Prostate gland (tissue), 2 donors: ENCODE measurements around the gene PLEKHM3. TPM values are rescaled to one million over a fixed set of nuclear protein-coding genes. Genes with fewer than 3 reads are reported as not detected.
A peak's percentile ranks its signal among the peaks of the same experiment; 100 is the strongest.
"Not testable (repeated sequence)": the region's sequence is repeated elsewhere in the genome, so short reads cannot be mapped to it uniquely, and the experiment has no call there.

Experiments used
- DNase-seq: peaks from one replicate; pipeline ENCODE4 v3.0.0-alpha.2; 2019; ENCODE audit warnings: low spot score
- H3K27ac ChIP-seq, 2 donors: fragments of 200-600 bp; sonication (generic); 2 replicates each; pipeline ENCODE4 v1.5.1; 2017 to 2019
- H3K27me3 ChIP-seq: fragments of 200-600 bp; sonication (generic); replicated peaks from 2 replicates; pipeline ENCODE4 v1.5.1; 2019; ENCODE audit not compliant: insufficient read depth
- H3K36me3 ChIP-seq, 2 donors: fragments of 200-600 bp; sonication (generic); 1 replicate in 1 of 2; 2 replicates in 1 of 2; pipeline versions ENCODE4 v1.5.1 to v1.8.1; 2017 to 2019
- H3K4me1 ChIP-seq: fragments of 200-600 bp; sonication (generic); replicated peaks from 2 replicates; pipeline ENCODE4 v1.5.1; 2019
- H3K4me3 ChIP-seq, 2 donors: fragments of 200-600 bp; sonication (generic); 2 replicates each; pipeline ENCODE4 v1.5.1; 2017 to 2019
- H3K9me3 ChIP-seq: fragments of 200-600 bp; sonication (generic); 2 replicates; pipeline ENCODE4 v1.5.1; 2017
- POLR2A ChIP-seq: fragments of 450-650 bp; IDR thresholded peaks from one replicate; pipeline ENCODE4 v1.6.1; 2016; ENCODE audit warnings: antibody characterized with exemption, mild to moderate bottlenecking
- POLR2AphosphoS5 ChIP-seq: sonication (generic); formaldehyde crosslinking; IDR thresholded peaks from one replicate; pipeline ENCODE4 v1.6.1; 2017; ENCODE audit warnings: antibody characterized with exemption
- whole genome bisulfite sequencing: methylation state at CpG from one replicate; pipeline ENCODE4 v1.1.5; 2018; 5-methylcytosine and 5-hydroxymethylcytosine counted together
- intact Hi-C: fragments of 100-400 bp; cut with DNase I; formaldehyde crosslinking; loops from one replicate; pipeline ENCODE4 v1.14.2; 2022
- total RNA-seq, 2 donors: library from RNA; depleted of rRNA; stranded (reverse); fragments of >200 nt; gene quantifications; one replicate each; pipeline ENCODE4 v1.1.0, GENCODE V29; 2016
- TF ChIP-seq, protein P1 (sequence below), 4 experiments: fragments of 200-600 bp in 2 of 4; fragments of 450-650 bp in 2 of 4; sonication (generic) in 2 of 4; IDR thresholded peaks; 1 replicate in 3 of 4; 2 replicates in 1 of 4; pipeline ENCODE4 v1.5.1; 2016 to 2019; ENCODE audit warnings: antibody characterized with exemption in 4 of 4, mild to moderate bottlenecking in 2 of 4, moderate library complexity in 2 of 4

The PLEKHM3 gene
- total RNA-seq, 2 donors from 2014 or later = 17.0 to 28.6 TPM

DNA sequence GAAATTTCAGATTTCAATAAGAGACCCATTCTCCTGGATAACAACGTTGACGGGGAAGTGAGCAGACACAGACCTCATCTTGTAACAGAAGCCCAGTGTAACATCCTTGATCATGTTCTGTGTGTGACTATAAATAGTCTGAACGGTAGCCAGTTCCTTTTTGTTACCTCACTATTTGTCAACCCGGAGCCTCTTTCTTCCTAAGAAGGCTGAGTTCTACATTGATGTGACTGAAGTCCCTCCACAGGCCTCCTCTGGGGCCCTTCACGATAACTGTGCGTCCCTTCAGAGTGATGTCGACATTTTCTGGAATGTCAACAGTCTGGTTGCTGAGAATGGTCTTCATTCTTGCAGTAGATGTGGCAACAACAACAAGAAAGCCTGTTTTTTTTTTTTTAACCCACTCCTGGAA, 6.3 kb upstream of the PLEKHM3 start:
- no peaks in the 10 kb centered on the region for H3K4me1 ChIP-seq
- H3K27ac ChIP-seq = peak overlapping the region in 1 of 2 donors; percentile 25
- no peaks in the 10 kb centered on the region for H3K9me3 ChIP-seq
- TF ChIP-seq POLR2A (no peak), POLR2AphosphoS5 (peak; percentile 56)
- no peaks in the 10 kb centered on the region for H3K36me3 ChIP-seq
- DNase-seq = peak; percentile 37
- no peak overlapping the region for H3K4me3 ChIP-seq
- H3K27me3 ChIP-seq = no peaks in the 10 kb centered on the region
- intact Hi-C loops = no loop called here
- 34% methylated on average over 7 of the region's 7 CpGs for WGBS

- Histone ChIP-seq H3K36me3 (no peaks in the 10 kb centered on the region), H3K27me3 (no peaks in the 10 kb centered on the region), H3K9me3 (no peaks in the 10 kb centered on the region), H3K4me3 (peak overlapping the region; percentile 54 to 62), H3K27ac (peak overlapping the region; percentile 60 to 73), H3K4me1 (no peaks in the 10 kb centered on the region)
- intact Hi-C loops = loop anchor here (2.0 kb wide), 1 partner anchor 255 kb away; no protein-coding TSS in a partner anchor
- no peak for TF ChIP-seq POLR2AphosphoS5
- TF ChIP-seq, protein P1, sequence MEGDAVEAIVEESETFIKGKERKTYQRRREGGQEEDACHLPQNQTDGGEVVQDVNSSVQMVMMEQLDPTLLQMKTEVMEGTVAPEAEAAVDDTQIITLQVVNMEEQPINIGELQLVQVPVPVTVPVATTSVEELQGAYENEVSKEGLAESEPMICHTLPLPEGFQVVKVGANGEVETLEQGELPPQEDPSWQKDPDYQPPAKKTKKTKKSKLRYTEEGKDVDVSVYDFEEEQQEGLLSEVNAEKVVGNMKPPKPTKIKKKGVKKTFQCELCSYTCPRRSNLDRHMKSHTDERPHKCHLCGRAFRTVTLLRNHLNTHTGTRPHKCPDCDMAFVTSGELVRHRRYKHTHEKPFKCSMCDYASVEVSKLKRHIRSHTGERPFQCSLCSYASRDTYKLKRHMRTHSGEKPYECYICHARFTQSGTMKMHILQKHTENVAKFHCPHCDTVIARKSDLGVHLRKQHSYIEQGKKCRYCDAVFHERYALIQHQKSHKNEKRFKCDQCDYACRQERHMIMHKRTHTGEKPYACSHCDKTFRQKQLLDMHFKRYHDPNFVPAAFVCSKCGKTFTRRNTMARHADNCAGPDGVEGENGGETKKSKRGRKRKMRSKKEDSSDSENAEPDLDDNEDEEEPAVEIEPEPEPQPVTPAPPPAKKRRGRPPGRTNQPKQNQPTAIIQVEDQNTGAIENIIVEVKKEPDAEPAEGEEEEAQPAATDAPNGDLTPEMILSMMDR (IDR thresholded peaks at IDR 0.05) = no peak
- 40% methylated on average over 10 of the region's 10 CpGs for WGBS
- DNase-seq = no peak
These were observed 472 bp upstream of the PLEKHM3 start for GRCh38 chr2:208025814-208026184.

- H3K4me3 ChIP-seq = no peak overlapping the region
- no peaks in the 10 kb centered on the region for H3K4me1 ChIP-seq
- TF ChIP-seq, protein P1 (IDR thresholded peaks at IDR 0.05) = no peak
- TF ChIP-seq POLR2AphosphoS5 (no peak), POLR2A (no peak)
- intact Hi-C loops = loop anchor here (2.0 kb wide), 1 partner anchor 253 kb away; no protein-coding TSS in a partner anchor
- H3K27me3 ChIP-seq = no peaks in the 10 kb centered on the region
- no peaks in the 10 kb centered on the region for H3K36me3 ChIP-seq
- no peak for DNase-seq
- H3K27ac ChIP-seq = no peak overlapping the region
- WGBS = 88% methylated on average over 3 of the region's 3 CpGs
- H3K9me3 ChIP-seq = no peaks in the 10 kb centered on the region
These were observed 1.2 kb downstream of the PLEKHM3 start for GRCh38 chr2:208024091-208024490.

DNA sequence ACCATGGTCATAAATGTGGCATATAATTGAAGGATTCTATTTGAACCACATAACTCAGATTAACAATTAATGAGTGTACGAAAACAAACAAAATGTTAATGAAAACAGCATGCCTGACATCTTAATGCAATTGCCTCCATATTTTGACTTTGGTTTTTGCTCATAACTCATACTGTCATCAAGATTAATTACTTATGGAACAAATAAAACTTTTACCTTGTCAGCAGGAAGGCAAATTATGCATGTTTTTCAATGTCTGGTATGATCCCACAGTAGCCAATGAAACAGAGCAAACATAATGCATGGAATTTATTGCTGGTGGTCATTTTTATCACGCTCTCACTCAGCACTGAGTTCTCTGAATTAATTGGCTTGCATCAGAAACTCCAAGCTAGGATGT, 5.1 kb downstream of the PLEKHM3 start:
- Histone ChIP-seq H3K4me3 (no peak overlapping the region), H3K36me3 (no peaks in the 10 kb centered on the region), H3K9me3 (no peaks in the 10 kb centered on the region), H3K27ac (no peak overlapping the region), H3K27me3 (no peaks in the 10 kb centered on the region), H3K4me1 (no peaks in the 10 kb centered on the region)
- WGBS = 63% methylated on average over 2 of the region's 2 CpGs
- DNase-seq = no peak
- intact Hi-C loops = no loop called here
- TF ChIP-seq, protein P1 (IDR thresholded peaks at IDR 0.05) = no peak
- TF ChIP-seq POLR2AphosphoS5 = no peak
- TF ChIP-seq POLR2A = no peak

GRCh38 chr2:208018124-208018712, 7.1 kb downstream of the PLEKHM3 start:
- H3K9me3 ChIP-seq, DNase-seq, H3K4me1 ChIP-seq, H3K27ac ChIP-seq, H3K36me3 ChIP-seq, intact Hi-C loops, H3K4me3 ChIP-seq, H3K27me3 ChIP-seq: not testable (repeated sequence)
- over 99% methylated on average over 5 of the region's 5 CpGs for WGBS

DNA sequence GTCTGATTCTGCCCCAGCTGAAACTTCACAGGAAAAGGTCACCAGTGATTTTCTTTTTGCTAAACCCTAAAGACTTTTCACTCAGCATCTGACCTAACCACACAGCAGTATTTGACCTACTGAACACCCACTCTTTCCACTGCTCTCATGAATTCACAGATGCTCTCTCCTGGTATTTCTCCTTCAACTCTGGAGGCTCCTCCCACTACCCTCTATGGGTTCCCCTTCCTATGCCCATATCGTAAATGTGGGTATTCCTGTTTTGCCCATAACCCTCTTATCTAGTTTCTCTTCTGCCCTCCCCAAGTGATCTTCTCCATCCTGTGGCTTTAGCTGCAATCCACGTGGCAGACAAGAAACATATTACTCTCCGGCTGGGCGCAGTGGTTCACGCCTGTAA, 7.6 kb downstream of the PLEKHM3 start:
- Histone ChIP-seq H3K27ac (no peak overlapping the region), H3K27me3 (no peaks in the 10 kb centered on the region), H3K9me3 (no peaks in the 10 kb centered on the region), H3K4me3 (no peak overlapping the region), H3K4me1 (no peaks in the 10 kb centered on the region), H3K36me3 (no peaks in the 10 kb centered on the region)
- no peak for DNase-seq
- intact Hi-C loops = no loop called here
- TF ChIP-seq POLR2AphosphoS5 = no peak
- TF ChIP-seq, protein P1 (IDR thresholded peaks at IDR 0.05) = no peak
- no peak for TF ChIP-seq POLR2A
- 79% methylated on average over 5 of the region's 5 CpGs for WGBS
